PC-3 (cell line): Measurements from ENCODE around the gene NSFL1C. TPM values are rescaled to one million over a fixed set of nuclear protein-coding genes. Genes with fewer than 3 reads are reported as not detected.

ENCODE experiments used
- ATAC-seq: fragments of 200-7000 bp; cut with Tn5 transposase; 2 replicates; pipeline ENCODE4 v1.9.1; 2020; ENCODE audit warnings: mild to moderate bottlenecking, moderate library complexity
- BruUV-seq: library from RNA; stranded (reverse); fragments of 400-500 nt; replicated peaks from 2 replicates; lab custom pipeline; 2021; lab: Mats Ljungman, UMichigan
- CTCF ChIA-PET: fragments of 300-600 bp; sonication (Branson Sonifier 250); formaldehyde crosslinking; loops from one replicate; lab custom pipeline; 2022; ENCODE audit warnings: antibody characterized with exemption; lab: Charles Lee
- POLR2A ChIA-PET: fragments of 300-600 bp; sonication (Branson Sonifier 250); formaldehyde crosslinking; loops from one replicate; lab custom pipeline; 2022; ENCODE audit warnings: antibody characterized with exemption; ENCODE audit not compliant: unreplicated experiment; lab: Charles Lee
- DNase-seq: peaks from one replicate; pipeline ENCODE4 v3.0.0-alpha.2; 2015
- H2AFZ ChIP-seq: fragments of 300-600 bp; sonication (generic); 2 replicates; pipeline ENCODE4 v1.6.0; 2016; ENCODE audit warnings: antibody characterized with exemption, low read length
- H3F3A ChIP-seq: fragments of 300-600 bp; sonication (generic); one replicate; pipeline ENCODE4 v1.6.0; 2017; ENCODE audit warnings: antibody characterized with exemption, low read length, control low read depth, mild to moderate bottlenecking; ENCODE audit not compliant: unreplicated experiment
- H3K27ac ChIP-seq: fragments of 300-600 bp; sonication (generic); 2 replicates; pipeline ENCODE4 v1.5.1; 2016; ENCODE audit warnings: mild to moderate bottlenecking, low read length
- H3K27me3 ChIP-seq: fragments of 300-600 bp; sonication (generic); 2 replicates; pipeline ENCODE4 v1.6.1; 2016; ENCODE audit warnings: low read length, mixed read lengths
- H3K36me3 ChIP-seq: fragments of 300-600 bp; sonication (generic); 2 replicates; pipeline ENCODE4 v1.6.1; 2016; ENCODE audit warnings: low read depth, mixed run types, low read length, mixed read lengths
- H3K4me1 ChIP-seq: fragments of 300-600 bp; sonication (generic); 2 replicates; pipeline ENCODE4 v1.5.1; 2016; ENCODE audit warnings: low read length; ENCODE audit not compliant: insufficient read depth
- H3K4me2 ChIP-seq: fragments of 300-600 bp; sonication (generic); 2 replicates; pipeline ENCODE4 v1.6.0; 2016; ENCODE audit warnings: low read length
- H3K4me3 ChIP-seq: fragments of 300-600 bp; sonication (generic); 2 replicates; pipeline ENCODE4 v1.5.1; 2016; ENCODE audit warnings: mild to moderate bottlenecking, low read length, mixed read lengths
- H3K79me2 ChIP-seq: fragments of 300-600 bp; sonication (generic); 2 replicates; pipeline ENCODE4 v1.6.1; 2017; ENCODE audit warnings: low read length, mixed read lengths
- H3K9ac ChIP-seq: fragments of 300-600 bp; sonication (generic); 2 replicates; pipeline ENCODE4 v1.6.0; 2016; ENCODE audit warnings: mild to moderate bottlenecking, low read length
- H3K9me2 ChIP-seq: fragments of 300-600 bp; sonication (generic); replicated peaks from 2 replicates; pipeline ENCODE4 v1.6.1; 2016; ENCODE audit warnings: mixed run types, low read length, mixed read lengths
- H3K9me3 ChIP-seq: fragments of 300-600 bp; sonication (generic); 2 replicates; pipeline ENCODE4 v1.6.1; 2016; ENCODE audit warnings: low read length, mixed read lengths
- H4K20me1 ChIP-seq: fragments of 300-600 bp; sonication (generic); 2 replicates; pipeline ENCODE4 v1.6.1; 2016; ENCODE audit warnings: low read length, mixed read lengths
- EZH2 ChIP-seq: fragments of 300-600 bp; sonication (generic); IDR thresholded peaks from one replicate; pipeline ENCODE4 v1.6.1; 2017; ENCODE audit warnings: antibody characterized with exemption, mild to moderate bottlenecking, low read length; ENCODE audit not compliant: unreplicated experiment
- EZH2phosphoT487 ChIP-seq: fragments of 300-600 bp; sonication (generic); IDR thresholded peaks from 2 replicates; pipeline ENCODE4 v1.6.1; 2018; ENCODE audit warnings: mild to moderate bottlenecking, antibody characterized with exemption, low read length, borderline replicate concordance
- intact Hi-C: fragments of 100-400 bp; cut with micrococcal nuclease; formaldehyde crosslinking; loops from 2 replicates; pipeline ENCODE4 v1.9.0; 2023
- total RNA-seq: library from RNA; depleted of rRNA; stranded (reverse); fragments of >200 nt; gene quantifications from 2 replicates; pipeline ENCODE4 v1.2.3, GENCODE V29; 2014
- TF ChIP-seq, protein P1 (sequence below): fragments of 300-600 bp; sonication (generic); conservative IDR thresholded peaks from 2 replicates; pipeline ENCODE4 v1.5.1; 2017; ENCODE audit warnings: antibody characterized with exemption, low read depth, mild to moderate bottlenecking, low read length

NSFL1C gene
- total RNA-seq, 1 experiment from 2014 or later, result 170 TPM

GRCh38 chr20:1430004-1430451 lies 36.6 kb downstream of the NSFL1C start:
- Histone ChIP-seq H3K9me3 (no peaks in the 10 kb centered on the region), H4K20me1 (no peaks in the 10 kb centered on the region), H2AFZ (no peak overlapping the region), H3K79me2 (no peaks in the 10 kb centered on the region), H3K9ac (no peak overlapping the region), H3K27me3 (no peaks in the 10 kb centered on the region), H3K4me2 (no peak overlapping the region), H3K4me3 (no peak overlapping the region), H3K36me3 (no peaks in the 10 kb centered on the region), H3K27ac (peak overlapping the region; percentile 15), H3F3A (no peaks in the 10 kb centered on the region), H3K9me2 (no peaks in the 10 kb centered on the region), H3K4me1 (peaks cover 24% of the 10 kb centered on the region)
- CTCF ChIA-PET, result interaction anchor here (0.7 kb wide), 1 partner anchor 14 kb away, joined by 3 read pairs; no protein-coding TSS in a partner anchor
- DNase-seq (peak; percentile 35), ATAC-seq (peak; percentile 20; the same call in 1 of the 2 replicates)
- POLR2A ChIA-PET, result interaction anchor here (0.6 kb wide), 1 partner anchor 39 kb away, joined by 4 read pairs; no protein-coding TSS in a partner anchor
- TF ChIP-seq EZH2phosphoT487, result no peak
- TF ChIP-seq, protein P1, sequence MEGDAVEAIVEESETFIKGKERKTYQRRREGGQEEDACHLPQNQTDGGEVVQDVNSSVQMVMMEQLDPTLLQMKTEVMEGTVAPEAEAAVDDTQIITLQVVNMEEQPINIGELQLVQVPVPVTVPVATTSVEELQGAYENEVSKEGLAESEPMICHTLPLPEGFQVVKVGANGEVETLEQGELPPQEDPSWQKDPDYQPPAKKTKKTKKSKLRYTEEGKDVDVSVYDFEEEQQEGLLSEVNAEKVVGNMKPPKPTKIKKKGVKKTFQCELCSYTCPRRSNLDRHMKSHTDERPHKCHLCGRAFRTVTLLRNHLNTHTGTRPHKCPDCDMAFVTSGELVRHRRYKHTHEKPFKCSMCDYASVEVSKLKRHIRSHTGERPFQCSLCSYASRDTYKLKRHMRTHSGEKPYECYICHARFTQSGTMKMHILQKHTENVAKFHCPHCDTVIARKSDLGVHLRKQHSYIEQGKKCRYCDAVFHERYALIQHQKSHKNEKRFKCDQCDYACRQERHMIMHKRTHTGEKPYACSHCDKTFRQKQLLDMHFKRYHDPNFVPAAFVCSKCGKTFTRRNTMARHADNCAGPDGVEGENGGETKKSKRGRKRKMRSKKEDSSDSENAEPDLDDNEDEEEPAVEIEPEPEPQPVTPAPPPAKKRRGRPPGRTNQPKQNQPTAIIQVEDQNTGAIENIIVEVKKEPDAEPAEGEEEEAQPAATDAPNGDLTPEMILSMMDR, result no peak
- no peak for TF ChIP-seq EZH2
- BruUV-seq, result no TSS peak
- intact Hi-C loops, result no loop called here

DNA sequence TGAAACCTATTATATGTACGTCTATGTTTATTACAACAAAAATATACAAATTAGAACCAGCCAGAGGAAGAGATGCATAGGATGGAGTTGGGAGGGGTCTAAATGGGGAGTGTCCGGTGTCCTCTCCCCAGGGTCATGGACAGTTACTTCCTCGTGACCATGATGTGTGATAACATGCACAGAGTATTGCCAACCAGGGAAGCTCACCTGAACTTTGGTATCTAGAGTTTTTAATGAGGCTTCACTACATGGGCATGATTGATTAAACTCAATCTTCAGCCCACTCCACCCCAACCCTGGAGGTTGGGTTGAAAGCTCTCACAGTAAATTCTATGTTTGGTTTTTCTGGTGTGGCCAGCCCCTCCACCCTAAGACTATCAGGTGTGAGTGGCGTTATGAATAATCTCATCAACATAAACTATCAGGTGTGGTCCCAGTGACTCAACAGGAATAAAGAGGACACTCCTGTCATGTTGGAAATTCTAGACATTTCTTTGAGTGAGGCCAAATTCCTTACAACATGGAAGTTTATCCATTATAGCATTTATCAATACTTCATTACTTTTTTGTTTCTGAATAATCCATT lies 37.4 kb downstream of the NSFL1C start:
- peak; percentile 69 for ATAC-seq
- no peak overlapping the region for H3K9ac ChIP-seq
- ChIA-PET POLR2A (interaction anchor here (0.6 kb wide), 1 partner anchor 38 kb away, joined by 4 read pairs; no protein-coding TSS in a partner anchor), CTCF (no interaction called here)
- no peak overlapping the region for H3K4me3 ChIP-seq
- intact Hi-C loops, result loop anchor here (1.0 kb wide), 1 partner anchor 14 kb away; no protein-coding TSS in a partner anchor
- peak overlapping the region; percentile 15; the same call in 1 of the 2 replicates for H3K27ac ChIP-seq
- H3F3A ChIP-seq, result no peaks in the 10 kb centered on the region
- TF ChIP-seq EZH2, result no peak
- TF ChIP-seq EZH2phosphoT487, result no peak
- TF ChIP-seq, protein P1, result no peak
- H3K4me2 ChIP-seq, result peak overlapping the region; percentile 1; the same call in 1 of the 2 replicates
- no peaks in the 10 kb centered on the region for H3K27me3 ChIP-seq
- H3K9me2 ChIP-seq, result no peaks in the 10 kb centered on the region
- DNase-seq, result peak; percentile 55
- no peak overlapping the region for H2AFZ ChIP-seq
- H3K4me1 ChIP-seq, result peaks cover 21% of the 10 kb centered on the region
- no TSS peak for BruUV-seq
- no peaks in the 10 kb centered on the region for H3K36me3 ChIP-seq
- no peaks in the 10 kb centered on the region for H3K79me2 ChIP-seq
- no peaks in the 10 kb centered on the region for H4K20me1 ChIP-seq
- no peaks in the 10 kb centered on the region for H3K9me3 ChIP-seq
